Transverse colon (tissue), 3 donors: ENCODE results near the gene GREB1L.

Source experiments
- EP300 ChIP-seq: sonication (generic); formaldehyde crosslinking; IDR thresholded peaks from one replicate; pipeline ENCODE4 v1.6.1; 2017; ENCODE audit warnings: antibody characterized with exemption, low read depth
- POLR2A ChIP-seq: fragments of 450-650 bp; IDR thresholded peaks from one replicate; pipeline ENCODE4 v1.6.1; 2016; ENCODE audit warnings: antibody characterized with exemption, mild to moderate bottlenecking, moderate library complexity
- TF ChIP-seq, protein P1 (sequence below), 5 experiments: fragments of 200-600 bp in 3 of 5; fragments of 450-650 bp in 2 of 5; sonication (generic) in 3 of 5; IDR thresholded peaks; 1 replicate in 2 of 5; 2 replicates in 3 of 5; pipeline ENCODE4 v1.5.1; 2016 to 2017; ENCODE audit warnings: antibody characterized with exemption in 5 of 5, inconsistent platforms in 3 of 5, mild to moderate bottlenecking in 2 of 5, moderate library complexity in 1 of 5

- TF ChIP-seq, protein P1, sequence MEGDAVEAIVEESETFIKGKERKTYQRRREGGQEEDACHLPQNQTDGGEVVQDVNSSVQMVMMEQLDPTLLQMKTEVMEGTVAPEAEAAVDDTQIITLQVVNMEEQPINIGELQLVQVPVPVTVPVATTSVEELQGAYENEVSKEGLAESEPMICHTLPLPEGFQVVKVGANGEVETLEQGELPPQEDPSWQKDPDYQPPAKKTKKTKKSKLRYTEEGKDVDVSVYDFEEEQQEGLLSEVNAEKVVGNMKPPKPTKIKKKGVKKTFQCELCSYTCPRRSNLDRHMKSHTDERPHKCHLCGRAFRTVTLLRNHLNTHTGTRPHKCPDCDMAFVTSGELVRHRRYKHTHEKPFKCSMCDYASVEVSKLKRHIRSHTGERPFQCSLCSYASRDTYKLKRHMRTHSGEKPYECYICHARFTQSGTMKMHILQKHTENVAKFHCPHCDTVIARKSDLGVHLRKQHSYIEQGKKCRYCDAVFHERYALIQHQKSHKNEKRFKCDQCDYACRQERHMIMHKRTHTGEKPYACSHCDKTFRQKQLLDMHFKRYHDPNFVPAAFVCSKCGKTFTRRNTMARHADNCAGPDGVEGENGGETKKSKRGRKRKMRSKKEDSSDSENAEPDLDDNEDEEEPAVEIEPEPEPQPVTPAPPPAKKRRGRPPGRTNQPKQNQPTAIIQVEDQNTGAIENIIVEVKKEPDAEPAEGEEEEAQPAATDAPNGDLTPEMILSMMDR (IDR thresholded peaks at IDR 0.05): no peak
- TF ChIP-seq POLR2A (no peak), EP300 (no peak)
Measured at GRCh38 chr18:21262244-21262643, 20.2 kb downstream of the GREB1L start.
